H1 (cell line): Measurements from ENCODE around the gene PAK5. TPM values are rescaled to one million over a fixed set of nuclear protein-coding genes. Genes with fewer than 3 reads are reported as not detected.

ENCODE experiments used
- CTCF ChIA-PET: fragments of 300-600 bp; sonication (Branson Sonifier 250); formaldehyde crosslinking; loops from one replicate; lab custom pipeline; 2021; ENCODE audit not compliant: partially characterized antibody; lab: Charles Lee
- POLR2A ChIA-PET: fragments of 300-600 bp; sonication (Branson Sonifier 250); formaldehyde crosslinking; loops from one replicate; lab custom pipeline; 2021; ENCODE audit warnings: inconsistent platforms; ENCODE audit not compliant: partially characterized antibody; lab: Charles Lee
- DNase-seq, 2 experiments: peaks; one replicate each; pipeline versions ENCODE4 v3.0.0 to v3.0.0-alpha.2; 2010 to 2022; ENCODE audit warnings: low spot score in 2 of 2, low read depth in 1 of 2, mixed read lengths in 1 of 2
- FAIRE-seq: peaks from 2 replicates; lab custom pipeline; 2011; peaks lifted over from hg19 to GRCh38; lab: Jason Lieb, UNC
- H2AFZ ChIP-seq: 2 replicates; pipeline ENCODE4 v1.8.1; 2012; ENCODE audit warnings: low read length, inconsistent platforms
- H2AK5ac ChIP-seq: 2 replicates; pipeline ENCODE4 v1.6.1; 2013; ENCODE audit warnings: low read depth, low read length
- H2BK120ac ChIP-seq: replicated peaks from 2 replicates; pipeline ENCODE3; 2013; ENCODE audit warnings: low read depth, low read length, inconsistent platforms
- H2BK12ac ChIP-seq: 2 replicates; pipeline ENCODE4 v1.6.1; 2013; ENCODE audit warnings: low read depth, low read length
- H2BK15ac ChIP-seq: 2 replicates; pipeline ENCODE4 v1.6.1; 2013; ENCODE audit warnings: low read length
- H2BK20ac ChIP-seq: 2 replicates; pipeline ENCODE4 v1.6.1; 2013; ENCODE audit warnings: low read length
- H2BK5ac ChIP-seq: 2 replicates; pipeline ENCODE4 v1.6.1; 2013; ENCODE audit warnings: low read depth, low read length
- H3K14ac ChIP-seq: 2 replicates; pipeline ENCODE4 v1.6.1; 2013; ENCODE audit warnings: inconsistent platforms; ENCODE audit not compliant: insufficient read length
- H3K18ac ChIP-seq: 2 replicates; pipeline ENCODE4 v1.6.1; 2013; ENCODE audit warnings: low read length; ENCODE audit errors: extremely low read depth
- H3K23ac ChIP-seq: 2 replicates; pipeline ENCODE4 v1.6.1; 2013; ENCODE audit warnings: inconsistent platforms; ENCODE audit not compliant: insufficient read length
- H3K23me2 ChIP-seq: 2 replicates; pipeline ENCODE4 v1.6.1; 2013; ENCODE audit warnings: low read depth, low read length
- H3K27ac ChIP-seq: 2 replicates; pipeline ENCODE4 v1.6.1; 2011; ENCODE audit warnings: low read depth, low read length, inconsistent platforms
- H3K27me3 ChIP-seq, 4 experiments: replicated peaks in 1 of 4; 1 replicate in 1 of 4; 2 replicates in 3 of 4; pipeline versions ENCODE4 v1.6.1 to v1.8.1; 2011 to 2013; ENCODE audit warnings: low read length in 3 of 4, mild to moderate bottlenecking in 3 of 4, inconsistent platforms in 2 of 4, mixed read lengths in 2 of 4, moderate library complexity in 1 of 4; ENCODE audit not compliant: control insufficient read depth in 3 of 4, insufficient read depth in 3 of 4; ENCODE audit errors: extremely low read depth in 1 of 4
- H3K36me3 ChIP-seq, 4 experiments: 2 replicates each; pipeline versions ENCODE4 v1.6.1 to v1.8.1; 2011 to 2013; ENCODE audit warnings: mild to moderate bottlenecking in 4 of 4, low read length in 3 of 4, moderate library complexity in 2 of 4, control low read depth in 1 of 4, inconsistent platforms in 1 of 4; ENCODE audit not compliant: insufficient read depth in 4 of 4, control insufficient read depth in 2 of 4
- H3K4ac ChIP-seq: replicated peaks from 2 replicates; pipeline ENCODE3; 2013; ENCODE audit warnings: low read length, low read depth, mixed read lengths, inconsistent platforms; ENCODE audit not compliant: insufficient read length
- H3K4me1 ChIP-seq, 4 experiments: replicated peaks in 1 of 4; 1 replicate in 1 of 4; 2 replicates in 3 of 4; pipeline versions ENCODE4 v1.6.1 to v1.8.1; 2011 to 2013; ENCODE audit warnings: low read length in 3 of 4, inconsistent platforms in 2 of 4, mixed read lengths in 1 of 4; ENCODE audit not compliant: insufficient read depth in 4 of 4, control insufficient read depth in 3 of 4
- H3K4me2 ChIP-seq, 2 experiments: 2 replicates each; pipeline versions ENCODE4 v1.6.1 to v1.8.1; 2011 to 2013; ENCODE audit warnings: low read depth in 2 of 2, low read length in 2 of 2, control low read depth in 1 of 2, inconsistent platforms in 1 of 2, mild to moderate bottlenecking in 1 of 2; ENCODE audit not compliant: insufficient read depth in 1 of 2
- H3K4me3 ChIP-seq, 4 experiments: fragments of 200-600, 300-600 bp in 1 of 4; sonication (generic), shearing (Covaris generic), sonication (Bioruptor Twin) in 1 of 4; 2 replicates each; pipeline versions ENCODE4 v1.5.1 to v1.8.1; 2011 to 2016; ENCODE audit warnings: low read length in 4 of 4, low read depth in 3 of 4, control low read depth in 2 of 4, inconsistent platforms in 2 of 4, mild to moderate bottlenecking in 2 of 4, mixed read lengths in 1 of 4, moderate library complexity in 1 of 4; ENCODE audit not compliant: insufficient read depth in 2 of 4; ENCODE audit errors: extremely low read depth in 1 of 4
- H3K56ac ChIP-seq: replicated peaks from 2 replicates; pipeline ENCODE3; 2013; ENCODE audit warnings: low read depth, mild to moderate bottlenecking, mixed read lengths, low read length, inconsistent platforms; ENCODE audit not compliant: insufficient read length
- H3K79me1 ChIP-seq: 2 replicates; pipeline ENCODE4 v1.6.1; 2013; ENCODE audit warnings: low read depth, low read length, control low read depth
- H3K79me2 ChIP-seq, 2 experiments: 2 replicates each; pipeline versions ENCODE4 v1.6.1 to v1.8.1; 2012 to 2013; ENCODE audit warnings: low read length in 2 of 2, mild to moderate bottlenecking in 2 of 2, inconsistent platforms in 1 of 2; ENCODE audit not compliant: insufficient read depth in 2 of 2, control insufficient read depth in 1 of 2
- H3K9ac ChIP-seq, 4 experiments: replicated peaks in 1 of 4; 1 replicate in 1 of 4; 2 replicates in 3 of 4; pipeline versions ENCODE4 v1.6.1 to v1.8.1; 2011 to 2013; ENCODE audit warnings: low read depth in 3 of 4, low read length in 3 of 4, control low read depth in 2 of 4, mild to moderate bottlenecking in 2 of 4, moderate library complexity in 2 of 4, inconsistent platforms in 1 of 4; ENCODE audit errors: extremely low read depth in 1 of 4
- H3K9me3 ChIP-seq, 2 experiments: 2 replicates each; pipeline versions ENCODE4 v1.6.1 to v1.8.1; 2012 to 2013; ENCODE audit warnings: mild to moderate bottlenecking in 2 of 2, moderate library complexity in 2 of 2, control low read depth in 1 of 2, inconsistent platforms in 1 of 2, low read depth in 1 of 2, low read length in 1 of 2, mixed read lengths in 1 of 2; ENCODE audit not compliant: insufficient read depth in 2 of 2
- H4K20me1 ChIP-seq, 2 experiments: replicated peaks in 1 of 2; 2 replicates each; pipeline versions ENCODE3 to v1.8.1; 2011 to 2013; ENCODE audit warnings: inconsistent platforms in 2 of 2, low read length in 2 of 2, mild to moderate bottlenecking in 1 of 2; ENCODE audit not compliant: insufficient read depth in 2 of 2, control insufficient read depth in 1 of 2
- H4K5ac ChIP-seq: 2 replicates; pipeline ENCODE4 v1.6.1; 2013; ENCODE audit warnings: low read length, low read depth, mixed read lengths, inconsistent platforms; ENCODE audit not compliant: insufficient read length
- H4K8ac ChIP-seq: 2 replicates; pipeline ENCODE4 v1.8.0; 2013; ENCODE audit warnings: mild to moderate bottlenecking, moderate library complexity, low read length, inconsistent platforms; ENCODE audit not compliant: insufficient read depth; ENCODE audit errors: extremely low read depth
- H4K91ac ChIP-seq: replicated peaks from 2 replicates; pipeline ENCODE3; 2013; ENCODE audit warnings: low read length, mixed read lengths, inconsistent platforms; ENCODE audit not compliant: insufficient read length
- POLR2AphosphoS5 ChIP-seq: IDR thresholded peaks from 2 replicates; pipeline ENCODE4 v1.6.1; 2011; ENCODE audit warnings: low read depth, low read length
- SP1 ChIP-seq: IDR thresholded peaks from 2 replicates; pipeline ENCODE4 v1.6.1; 2011; ENCODE audit warnings: low read depth, low read length
- TEAD4 ChIP-seq: IDR thresholded peaks from 2 replicates; pipeline ENCODE4 v1.6.1; 2012; ENCODE audit warnings: low read depth, low read length, inconsistent platforms, mixed read lengths
- WGBS, 2 experiments: shearing (Covaris generic) in 1 of 2; methylation state at CpG; one replicate each; pipeline versions ENCODE4 v1.1.6 to v1.1.7; 2013 to 2015; ENCODE audit warnings: low lambda C conversion rate in 2 of 2, mixed read lengths in 2 of 2, inconsistent platforms in 1 of 2, low coverage in 1 of 2, missing lambda C conversion rate in 1 of 2; ENCODE audit not compliant: insufficient replicate concordance in 2 of 2, insufficient coverage in 1 of 2, insufficient read length in 1 of 2; ENCODE audit errors: extremely low coverage in 1 of 2, missing lambda C conversion rate in 1 of 2; 5-methylcytosine and 5-hydroxymethylcytosine counted together
- polyA plus RNA-seq, 7 experiments: library from polyadenylated mRNA; depleted of rRNA in 3 of 7; stranded (reverse) in 5 of 7; unstranded in 2 of 7; fragments of >200 nt in 5 of 7; fragments of 200-250 nt in 2 of 7; gene quantifications; 1 replicate in 5 of 7; 2 replicates in 1 of 7; 4 replicates in 1 of 7; pipeline versions ENCODE4 v1.2.1 to v1.2.3, GENCODE V29; 2011 to 2013; ENCODE audit warnings: missing spikeins in 2 of 7, mixed read lengths in 2 of 7
- total RNA-seq: library from RNA; stranded (reverse); fragmentation: NEBNext Ultra II Directional; extraction: Animal tissue kit (Norgen Biotek cat#: 25700); gene quantifications from 2 replicates; pipeline ENCODE4 v1.2.1, GENCODE V29; 2021

Gene PAK5
- total and polyA plus RNA-seq, 2 of the 8 experiments (the other 6 are each of a cell fraction or from before 2014, with no cell fraction given): 0.54 to 0.80 TPM

GRCh38 chr20:9831032-9831431, 7.8 kb downstream of the PAK5 start:
- no peaks in the 10 kb centered on the region for H3K79me2 ChIP-seq
- 0 out of 2 replicates have a peak overlapping the region, but pooled peaks have one; percentile 32 for H3K27ac ChIP-seq
- no peak overlapping the region for H3K18ac ChIP-seq
- no peak overlapping the region for H3K4me3 ChIP-seq
- no peak overlapping the region for H2BK15ac ChIP-seq
- no peak overlapping the region for H3K56ac ChIP-seq
- H2AK5ac ChIP-seq: no peak overlapping the region
- H3K4me1 ChIP-seq: peaks cover 0 to 3% (median 1%) of the 10 kb centered on the region in 4 experiments; a peak in 4 of 7 replicates
- no peak overlapping the region for H4K8ac ChIP-seq
- H3K23ac ChIP-seq: no peak overlapping the region
- H2BK120ac ChIP-seq: no peak overlapping the region
- H3K27me3 ChIP-seq: no peaks in the 10 kb centered on the region
- H2BK20ac ChIP-seq: no peak overlapping the region; the same call in 1 of the 2 replicates
- FAIRE-seq (no peak), DNase-seq (no peak)
- H3K9ac ChIP-seq: no peak overlapping the region
- H3K36me3 ChIP-seq: no peaks in the 10 kb centered on the region
- peak; percentile 45; the same call in 1 of the 2 replicates for TF ChIP-seq SP1
- peak; percentile 81 for TF ChIP-seq TEAD4
- no peak for TF ChIP-seq POLR2AphosphoS5
- H4K5ac ChIP-seq: no peak overlapping the region
- H2BK5ac ChIP-seq: no peak overlapping the region; the same call in 1 of the 2 replicates
- ChIA-PET POLR2A (no interaction called here), CTCF (interaction anchor here (1.1 to 1.2 kb wide), 2 partner anchors 72 to 81 kb away, joined by 4 read pairs; no protein-coding TSS in a partner anchor)
- no peak overlapping the region for H3K4me2 ChIP-seq
- H2AFZ ChIP-seq: no peak overlapping the region
- no peak overlapping the region for H3K14ac ChIP-seq
- H3K79me1 ChIP-seq: no peaks in the 10 kb centered on the region
- 96% methylated on average over 5 of the region's 5 CpGs; no CpG with 5 or more reads in 1 of the 2 experiments for WGBS, 2 experiments
- no peaks in the 10 kb centered on the region for H3K9me3 ChIP-seq
- H3K23me2 ChIP-seq: no peaks in the 10 kb centered on the region
- H4K91ac ChIP-seq: no peak overlapping the region
- H4K20me1 ChIP-seq: no peaks in the 10 kb centered on the region
- no peak overlapping the region for H3K4ac ChIP-seq
- no peak overlapping the region for H2BK12ac ChIP-seq
